Measurements from ENCODE around the gene LDAH.

GRCh38 chr2:20641123-20641985 lies 181.5 kb downstream of the LDAH start:
- TF ChIP-seq CTCF (IDR thresholded peaks at IDR 0.05 in 2 of 3, conservative IDR thresholded peaks at IDR 0.05 in 1 of 3; ENCODE audit: control insufficient read depth in 2 of 3, extremely low read depth in 1 of 3, insufficient read depth in 1 of 3, low read depth in 3 of 3, low read length in 3 of 3): no peak
- no peak for TF ChIP-seq ZNF622 (IDR thresholded peaks at IDR 0.05)

Data from GM12878 (cell line).